SU-DHL-6 (cell line): ENCODE results near the gene HASPIN.

Experiments used
- EZH2phosphoT487 ChIP-seq: fragments of 200-600 bp; sonication (generic), shearing (Covaris generic); conservative IDR thresholded peaks from 2 replicates; pipeline ENCODE4 v1.6.1; 2018; ENCODE audit warnings: mild to moderate bottlenecking, antibody characterized with exemption, low read length, moderate library complexity, mixed read lengths
- TF ChIP-seq, protein P1 (sequence below): fragments of 200-600 bp; sonication (generic); IDR thresholded peaks from one replicate; pipeline ENCODE4 v1.5.1; 2017; ENCODE audit warnings: antibody characterized with exemption, mild to moderate bottlenecking, low read length, moderate library complexity; ENCODE audit not compliant: insufficient read depth, poor library complexity, severe bottlenecking

DNA sequence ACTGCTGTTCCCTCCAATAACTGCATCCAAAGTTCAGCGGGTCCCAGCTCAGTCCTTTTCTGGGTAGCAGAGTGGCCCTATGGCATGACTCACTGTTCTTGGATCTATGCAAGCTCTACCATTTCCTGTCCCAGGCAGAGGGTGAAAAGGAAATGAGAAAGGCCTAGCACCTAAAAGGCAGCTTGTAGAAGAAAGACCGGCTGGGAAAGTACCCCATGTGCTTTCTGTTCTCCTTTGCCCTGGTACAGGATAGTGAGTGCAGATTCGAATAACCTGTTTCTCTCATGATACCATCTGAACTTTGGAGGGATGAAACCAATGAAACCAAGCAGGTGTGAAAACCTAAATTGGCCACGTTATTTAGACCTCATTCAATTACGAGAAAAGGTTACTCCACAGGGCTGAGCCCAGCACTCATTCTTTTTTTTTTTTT, 12.7 kb upstream of the HASPIN start:
- TF ChIP-seq, protein P1, sequence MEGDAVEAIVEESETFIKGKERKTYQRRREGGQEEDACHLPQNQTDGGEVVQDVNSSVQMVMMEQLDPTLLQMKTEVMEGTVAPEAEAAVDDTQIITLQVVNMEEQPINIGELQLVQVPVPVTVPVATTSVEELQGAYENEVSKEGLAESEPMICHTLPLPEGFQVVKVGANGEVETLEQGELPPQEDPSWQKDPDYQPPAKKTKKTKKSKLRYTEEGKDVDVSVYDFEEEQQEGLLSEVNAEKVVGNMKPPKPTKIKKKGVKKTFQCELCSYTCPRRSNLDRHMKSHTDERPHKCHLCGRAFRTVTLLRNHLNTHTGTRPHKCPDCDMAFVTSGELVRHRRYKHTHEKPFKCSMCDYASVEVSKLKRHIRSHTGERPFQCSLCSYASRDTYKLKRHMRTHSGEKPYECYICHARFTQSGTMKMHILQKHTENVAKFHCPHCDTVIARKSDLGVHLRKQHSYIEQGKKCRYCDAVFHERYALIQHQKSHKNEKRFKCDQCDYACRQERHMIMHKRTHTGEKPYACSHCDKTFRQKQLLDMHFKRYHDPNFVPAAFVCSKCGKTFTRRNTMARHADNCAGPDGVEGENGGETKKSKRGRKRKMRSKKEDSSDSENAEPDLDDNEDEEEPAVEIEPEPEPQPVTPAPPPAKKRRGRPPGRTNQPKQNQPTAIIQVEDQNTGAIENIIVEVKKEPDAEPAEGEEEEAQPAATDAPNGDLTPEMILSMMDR: no peak
- TF ChIP-seq EZH2phosphoT487: no peak
